Neural progenitor cell (in vitro differentiated cells): ENCODE measurements around the gene SEMA6C. TPM values are rescaled to one million over a fixed set of nuclear protein-coding genes. Genes with fewer than 3 reads are reported as not detected.

Source experiments
- DNase-seq: peaks from one replicate; pipeline ENCODE4 v3.0.0-alpha.2; 2016; ENCODE audit warnings: low spot score
- H2AFZ ChIP-seq: fragments of 200-600 bp; sonication (generic); replicated peaks from 2 replicates; pipeline ENCODE4 v1.6.1; 2016; ENCODE audit warnings: antibody characterized with exemption
- H3F3A ChIP-seq: fragments of 200-600 bp; sonication (generic); 2 replicates; pipeline ENCODE4 v1.6.1; 2016; ENCODE audit warnings: antibody characterized with exemption, low read depth
- H3K27ac ChIP-seq: fragments of 200-600 bp; sonication (generic); 2 replicates; pipeline ENCODE4 v1.5.1; 2016; ENCODE audit warnings: mild to moderate bottlenecking
- H3K27me3 ChIP-seq: fragments of 200-600 bp; sonication (generic); 2 replicates; pipeline ENCODE4 v1.6.1; 2016; ENCODE audit warnings: mild to moderate bottlenecking, moderate library complexity
- H3K36me3 ChIP-seq: fragments of 200-600 bp; sonication (generic); 2 replicates; pipeline ENCODE4 v1.5.1; 2016
- H3K4me1 ChIP-seq: fragments of 200-600 bp; sonication (generic); 2 replicates; pipeline ENCODE4 v1.6.1; 2016; ENCODE audit warnings: mixed run types
- H3K4me2 ChIP-seq: fragments of 200-600 bp; sonication (generic); 2 replicates; pipeline ENCODE4 v1.6.1; 2016
- H3K4me3 ChIP-seq: fragments of 200-600 bp; sonication (generic); 2 replicates; pipeline ENCODE4 v1.5.1; 2016
- H3K79me2 ChIP-seq: fragments of 200-600 bp; sonication (generic); 2 replicates; pipeline ENCODE4 v1.6.1; 2016; ENCODE audit warnings: low read depth
- H3K9ac ChIP-seq: fragments of 200-600 bp; sonication (generic); 2 replicates; pipeline ENCODE4 v1.6.1; 2016
- H3K9me3 ChIP-seq: fragments of 200-600 bp; sonication (generic); 2 replicates; pipeline ENCODE4 v1.5.1; 2016; ENCODE audit warnings: low read depth
- H4K20me1 ChIP-seq: fragments of 200-600 bp; sonication (generic); 2 replicates; pipeline ENCODE4 v1.6.1; 2016; ENCODE audit warnings: low read depth
- H3K27ac Mint-ChIP-seq: 3 replicates; pipeline ENCODE4 v1.8.0; 2021; ENCODE audit warnings: mixed read lengths
- H3K27me3 Mint-ChIP-seq: 2 replicates; pipeline ENCODE4 v1.8.0; 2022; ENCODE audit warnings: low read depth, mild to moderate bottlenecking, inconsistent platforms, moderate library complexity, mixed read lengths; ENCODE audit not compliant: insufficient read depth
- H3K36me3 Mint-ChIP-seq: 3 replicates; pipeline ENCODE4 v1.8.0; 2021; ENCODE audit warnings: mixed read lengths
- H3K4me1 Mint-ChIP-seq: 3 replicates; pipeline ENCODE4 v1.8.0; 2021; ENCODE audit warnings: mixed read lengths
- H3K4me3 Mint-ChIP-seq: 3 replicates; pipeline ENCODE4 v1.8.0; 2021; ENCODE audit warnings: mild to moderate bottlenecking, moderate library complexity, mixed read lengths
- H3K9me3 Mint-ChIP-seq: 3 replicates; pipeline ENCODE4 v1.8.0; 2020; ENCODE audit warnings: mixed read lengths
- EZH2 ChIP-seq: fragments of 200-600 bp; sonication (generic); IDR thresholded peaks from 2 replicates; pipeline ENCODE4 v1.6.1; 2017; ENCODE audit warnings: antibody characterized with exemption, mild to moderate bottlenecking, moderate library complexity
- EZH2phosphoT487 ChIP-seq: fragments of 200-600 bp; sonication (generic); IDR thresholded peaks from 2 replicates; pipeline ENCODE4 v1.6.1; 2017; ENCODE audit warnings: antibody characterized with exemption
- total RNA-seq: library from RNA; depleted of rRNA; stranded (reverse); fragments of >200 nt; gene quantifications from 2 replicates; pipeline ENCODE4 v1.2.3, GENCODE V29; 2015; ENCODE audit warnings: low replicate concordance
- TF ChIP-seq, protein P1 (sequence below): fragments of 200-600 bp; sonication (generic); IDR thresholded peaks from 2 replicates; pipeline ENCODE4 v1.5.1; 2017; ENCODE audit warnings: antibody characterized with exemption, mild to moderate bottlenecking

SEMA6C gene
- total RNA-seq, 1 donor from 2014 or later, result 5.6 TPM

DNA sequence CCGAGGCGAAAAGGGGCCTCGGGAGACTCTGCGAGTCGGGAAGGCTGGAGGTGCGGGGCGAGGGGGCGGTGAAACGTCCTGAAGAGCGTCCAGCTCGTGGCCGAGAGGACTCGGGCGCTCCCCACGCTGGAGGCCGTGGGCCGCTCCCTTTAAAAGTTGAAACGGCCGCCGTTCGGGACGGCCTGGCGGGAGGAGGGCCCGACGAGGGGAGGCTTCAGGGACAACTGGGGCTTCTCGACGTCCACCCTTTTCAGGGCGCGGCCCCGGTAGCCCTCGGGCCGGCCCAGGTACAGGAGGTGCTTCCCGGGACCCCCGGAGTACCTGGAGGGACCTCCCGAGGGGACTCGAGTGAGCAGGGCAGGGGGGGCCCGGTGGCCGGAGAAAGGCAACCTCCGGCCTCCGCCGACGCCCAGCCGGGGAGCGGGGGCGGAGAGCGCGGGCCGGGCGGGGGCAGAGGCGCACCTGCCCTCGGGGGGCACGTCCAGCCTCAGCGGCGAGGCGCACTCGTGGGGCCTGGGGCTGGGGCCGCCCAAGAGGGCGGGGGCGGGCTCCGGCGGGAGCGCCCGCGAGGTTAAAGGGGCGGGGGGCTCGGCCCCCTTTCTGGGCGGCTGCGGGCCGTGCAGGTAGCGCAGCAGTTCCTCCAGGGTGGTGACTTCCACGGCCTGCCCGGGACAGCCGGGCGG lies 14.0 kb downstream of the SEMA6C start:
- peaks cover 16% of the 10 kb centered on the region for H3K27me3 Mint-ChIP-seq
- Histone ChIP-seq H3K27me3 (peaks cover 52% of the 10 kb centered on the region), H4K20me1 (no peaks in the 10 kb centered on the region), H2AFZ (peak overlapping the region; percentile 87), H3K79me2 (no peaks in the 10 kb centered on the region), H3K4me1 (peaks cover 11% of the 10 kb centered on the region), H3K36me3 (no peaks in the 10 kb centered on the region), H3K4me3 (peak overlapping the region; percentile 33), H3K9ac (no peak overlapping the region), H3K27ac (no peak overlapping the region), H3K4me2 (peak overlapping the region; percentile 74), H3K9me3 (no peaks in the 10 kb centered on the region), H3F3A (peaks cover 29% of the 10 kb centered on the region)
- peak; percentile 4 for DNase-seq
- peaks cover 23% of the 10 kb centered on the region for H3K36me3 Mint-ChIP-seq
- no peak overlapping the region for H3K27ac Mint-ChIP-seq
- peaks cover 11% of the 10 kb centered on the region for H3K4me1 Mint-ChIP-seq
- TF ChIP-seq, protein P1, sequence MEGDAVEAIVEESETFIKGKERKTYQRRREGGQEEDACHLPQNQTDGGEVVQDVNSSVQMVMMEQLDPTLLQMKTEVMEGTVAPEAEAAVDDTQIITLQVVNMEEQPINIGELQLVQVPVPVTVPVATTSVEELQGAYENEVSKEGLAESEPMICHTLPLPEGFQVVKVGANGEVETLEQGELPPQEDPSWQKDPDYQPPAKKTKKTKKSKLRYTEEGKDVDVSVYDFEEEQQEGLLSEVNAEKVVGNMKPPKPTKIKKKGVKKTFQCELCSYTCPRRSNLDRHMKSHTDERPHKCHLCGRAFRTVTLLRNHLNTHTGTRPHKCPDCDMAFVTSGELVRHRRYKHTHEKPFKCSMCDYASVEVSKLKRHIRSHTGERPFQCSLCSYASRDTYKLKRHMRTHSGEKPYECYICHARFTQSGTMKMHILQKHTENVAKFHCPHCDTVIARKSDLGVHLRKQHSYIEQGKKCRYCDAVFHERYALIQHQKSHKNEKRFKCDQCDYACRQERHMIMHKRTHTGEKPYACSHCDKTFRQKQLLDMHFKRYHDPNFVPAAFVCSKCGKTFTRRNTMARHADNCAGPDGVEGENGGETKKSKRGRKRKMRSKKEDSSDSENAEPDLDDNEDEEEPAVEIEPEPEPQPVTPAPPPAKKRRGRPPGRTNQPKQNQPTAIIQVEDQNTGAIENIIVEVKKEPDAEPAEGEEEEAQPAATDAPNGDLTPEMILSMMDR, result no peak
- TF ChIP-seq EZH2phosphoT487 (peak; percentile 2), EZH2 (peak; percentile 63)
- H3K9me3 Mint-ChIP-seq, result no peaks in the 10 kb centered on the region
- H3K4me3 Mint-ChIP-seq, result peak overlapping the region; percentile 57

- Histone ChIP-seq H4K20me1 (no peaks in the 10 kb centered on the region), H3K27me3 (peaks cover 52% of the 10 kb centered on the region), H3K4me1 (peaks cover 11% of the 10 kb centered on the region), H3K27ac (no peak overlapping the region), H3K36me3 (no peaks in the 10 kb centered on the region), H3K9me3 (no peaks in the 10 kb centered on the region), H3K9ac (no peak overlapping the region), H3K4me2 (peak overlapping the region; percentile 74), H3F3A (peaks cover 29% of the 10 kb centered on the region), H3K4me3 (peak overlapping the region; percentile 33), H2AFZ (peak overlapping the region; percentile 87), H3K79me2 (no peaks in the 10 kb centered on the region)
- peaks cover 16% of the 10 kb centered on the region for H3K27me3 Mint-ChIP-seq
- peaks cover 20% of the 10 kb centered on the region for H3K36me3 Mint-ChIP-seq
- no peak overlapping the region for H3K27ac Mint-ChIP-seq
- TF ChIP-seq, protein P1, result no peak
- TF ChIP-seq EZH2, result peak; percentile 67
- TF ChIP-seq EZH2phosphoT487, result no peak
- no peaks in the 10 kb centered on the region for H3K9me3 Mint-ChIP-seq
- H3K4me3 Mint-ChIP-seq, result peak overlapping the region; percentile 67
- H3K4me1 Mint-ChIP-seq, result peaks cover 11% of the 10 kb centered on the region
- peak; percentile 69 for DNase-seq
These were observed 14.6 kb downstream of the SEMA6C start for GRCh38 chr1:151131701-151132334.

DNA sequence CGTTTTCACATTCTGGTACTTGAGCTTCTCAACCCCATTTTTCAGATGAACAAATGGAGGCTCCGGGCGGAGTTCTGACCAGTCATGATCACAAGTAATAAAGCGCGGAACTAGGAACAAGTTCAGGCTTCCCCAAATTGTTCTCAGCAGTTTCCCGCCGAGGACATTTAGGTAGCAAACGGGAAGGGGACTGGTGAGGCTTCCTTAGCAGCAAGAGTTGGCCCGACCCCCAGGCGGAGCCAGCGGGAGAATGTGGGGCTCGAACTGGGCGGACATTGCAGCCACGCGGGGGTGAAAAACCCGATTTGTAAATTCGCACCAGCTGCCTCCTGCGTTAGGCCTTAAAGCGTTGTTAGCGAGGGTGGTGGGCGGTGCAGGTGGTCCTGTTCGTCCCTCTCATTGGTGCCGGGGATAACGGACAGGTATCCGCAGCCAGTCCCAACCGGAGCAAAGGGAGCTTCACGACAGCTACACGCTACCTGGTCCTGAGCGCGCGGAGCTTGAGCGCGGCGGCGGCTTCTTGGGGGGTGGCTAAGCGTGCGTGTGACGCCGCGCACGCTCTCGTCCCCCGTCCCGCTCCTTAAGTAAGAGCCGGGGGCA lies 15.3 kb downstream of the SEMA6C start:
- peak overlapping the region; percentile 67 for H3K4me3 Mint-ChIP-seq

More for the DNA sequence above, 15.3 kb downstream of the SEMA6C start:
- peaks cover 29% of the 10 kb centered on the region for H3F3A ChIP-seq
- no peaks in the 10 kb centered on the region for H3K9me3 ChIP-seq
- peak overlapping the region; percentile 33 for H3K4me3 ChIP-seq
- DNase-seq, result peak; percentile 95
- no peak overlapping the region for H3K9ac ChIP-seq
- peak overlapping the region; percentile 74 for H3K4me2 ChIP-seq
- H3K27me3 Mint-ChIP-seq, result peaks cover 16% of the 10 kb centered on the region
- H3K36me3 ChIP-seq, result no peaks in the 10 kb centered on the region
- H3K36me3 Mint-ChIP-seq, result peaks cover 13% of the 10 kb centered on the region
- no peaks in the 10 kb centered on the region for H4K20me1 ChIP-seq
- no peak for TF ChIP-seq EZH2
- no peak overlapping the region for H3K27ac ChIP-seq
- peak overlapping the region; percentile 87 for H2AFZ ChIP-seq
- no peak overlapping the region for H3K27ac Mint-ChIP-seq
- H3K4me1 Mint-ChIP-seq, result peaks cover 11% of the 10 kb centered on the region
- peaks cover 11% of the 10 kb centered on the region for H3K4me1 ChIP-seq
- no peaks in the 10 kb centered on the region for H3K9me3 Mint-ChIP-seq
- peaks cover 52% of the 10 kb centered on the region for H3K27me3 ChIP-seq
- no peaks in the 10 kb centered on the region for H3K79me2 ChIP-seq
